ENCODE measurements around the gene SEMA3D.

DNA sequence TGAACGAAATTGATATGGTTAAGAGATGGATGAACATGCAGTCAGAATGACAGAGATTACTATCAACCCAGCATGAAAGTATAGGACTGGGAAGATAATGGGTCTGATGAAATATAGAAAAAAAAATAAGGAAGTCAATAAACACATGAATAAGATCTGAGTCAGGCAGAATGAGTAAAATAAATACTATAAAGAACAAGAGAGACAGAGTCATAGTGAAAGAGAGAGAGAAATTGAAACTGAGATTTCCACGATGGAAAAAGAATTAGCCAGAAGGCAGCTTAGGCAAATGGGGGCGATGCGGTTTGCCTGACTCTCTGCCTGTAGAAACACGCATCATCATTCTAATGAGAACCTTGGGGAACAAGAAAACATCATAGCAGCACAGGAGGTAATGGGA is 26.6 kb downstream of the SEMA3D start:
- TF ChIP-seq, protein P1, sequence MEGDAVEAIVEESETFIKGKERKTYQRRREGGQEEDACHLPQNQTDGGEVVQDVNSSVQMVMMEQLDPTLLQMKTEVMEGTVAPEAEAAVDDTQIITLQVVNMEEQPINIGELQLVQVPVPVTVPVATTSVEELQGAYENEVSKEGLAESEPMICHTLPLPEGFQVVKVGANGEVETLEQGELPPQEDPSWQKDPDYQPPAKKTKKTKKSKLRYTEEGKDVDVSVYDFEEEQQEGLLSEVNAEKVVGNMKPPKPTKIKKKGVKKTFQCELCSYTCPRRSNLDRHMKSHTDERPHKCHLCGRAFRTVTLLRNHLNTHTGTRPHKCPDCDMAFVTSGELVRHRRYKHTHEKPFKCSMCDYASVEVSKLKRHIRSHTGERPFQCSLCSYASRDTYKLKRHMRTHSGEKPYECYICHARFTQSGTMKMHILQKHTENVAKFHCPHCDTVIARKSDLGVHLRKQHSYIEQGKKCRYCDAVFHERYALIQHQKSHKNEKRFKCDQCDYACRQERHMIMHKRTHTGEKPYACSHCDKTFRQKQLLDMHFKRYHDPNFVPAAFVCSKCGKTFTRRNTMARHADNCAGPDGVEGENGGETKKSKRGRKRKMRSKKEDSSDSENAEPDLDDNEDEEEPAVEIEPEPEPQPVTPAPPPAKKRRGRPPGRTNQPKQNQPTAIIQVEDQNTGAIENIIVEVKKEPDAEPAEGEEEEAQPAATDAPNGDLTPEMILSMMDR (IDR thresholded peaks at IDR 0.05 in 8 of 11, conservative IDR thresholded peaks at IDR 0.05 in 3 of 11): no peak
- TF ChIP-seq POLR2A (IDR thresholded peaks at IDR 0.05): no peak
- TF ChIP-seq POLR2AphosphoS5 (IDR thresholded peaks at IDR 0.05): no peak

All from spleen (tissue), 7 donors.